ENCODE data around the gene COL13A1. TPM values are rescaled to one million over a fixed set of nuclear protein-coding genes. Genes with fewer than 3 reads are reported as not detected.

COL13A1 gene
- total RNA-seq, 4 donors from 2014 or later = 0.19 to 6.9 (median 2.4) TPM

- Histone ChIP-seq H3K4me3 (peak overlapping the region in 1 of 4 donors; percentile 68), H3K36me3 (no peaks in the 10 kb centered on the region), H3K9me3 (no peaks in the 10 kb centered on the region), H3K4me1 (peaks cover 10 to 12% of the 10 kb centered on the region in 2 donors), H3K27ac (peak overlapping the region in 2 of 4 donors; percentile 84 to 89), H3K27me3 (no peaks in the 10 kb centered on the region)
- intact Hi-C loops (cut with DNase I; ENCODE audit: low total_unique reads) = loop anchor here (10.0 kb wide), 1 partner anchor 299 kb away; no protein-coding TSS in a partner anchor
- TF ChIP-seq, protein P1, sequence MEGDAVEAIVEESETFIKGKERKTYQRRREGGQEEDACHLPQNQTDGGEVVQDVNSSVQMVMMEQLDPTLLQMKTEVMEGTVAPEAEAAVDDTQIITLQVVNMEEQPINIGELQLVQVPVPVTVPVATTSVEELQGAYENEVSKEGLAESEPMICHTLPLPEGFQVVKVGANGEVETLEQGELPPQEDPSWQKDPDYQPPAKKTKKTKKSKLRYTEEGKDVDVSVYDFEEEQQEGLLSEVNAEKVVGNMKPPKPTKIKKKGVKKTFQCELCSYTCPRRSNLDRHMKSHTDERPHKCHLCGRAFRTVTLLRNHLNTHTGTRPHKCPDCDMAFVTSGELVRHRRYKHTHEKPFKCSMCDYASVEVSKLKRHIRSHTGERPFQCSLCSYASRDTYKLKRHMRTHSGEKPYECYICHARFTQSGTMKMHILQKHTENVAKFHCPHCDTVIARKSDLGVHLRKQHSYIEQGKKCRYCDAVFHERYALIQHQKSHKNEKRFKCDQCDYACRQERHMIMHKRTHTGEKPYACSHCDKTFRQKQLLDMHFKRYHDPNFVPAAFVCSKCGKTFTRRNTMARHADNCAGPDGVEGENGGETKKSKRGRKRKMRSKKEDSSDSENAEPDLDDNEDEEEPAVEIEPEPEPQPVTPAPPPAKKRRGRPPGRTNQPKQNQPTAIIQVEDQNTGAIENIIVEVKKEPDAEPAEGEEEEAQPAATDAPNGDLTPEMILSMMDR (IDR thresholded peaks at IDR 0.05 in 4 of 5, conservative IDR thresholded peaks at IDR 0.05 in 1 of 5) = no peak
- no peak for TF ChIP-seq POLR2A (IDR thresholded peaks at IDR 0.05)
- in situ Hi-C loops (cut with MboI; ENCODE audit: low sequenced_read_pairs in 4 of 4) = no loop called here
- DNase-seq (peak in 1 of 2 donors; percentile 17), ATAC-seq (no peak)
Observed at GRCh38 chr10:69803809-69804208, 2.1 kb downstream of the COL13A1 start.

DNA sequence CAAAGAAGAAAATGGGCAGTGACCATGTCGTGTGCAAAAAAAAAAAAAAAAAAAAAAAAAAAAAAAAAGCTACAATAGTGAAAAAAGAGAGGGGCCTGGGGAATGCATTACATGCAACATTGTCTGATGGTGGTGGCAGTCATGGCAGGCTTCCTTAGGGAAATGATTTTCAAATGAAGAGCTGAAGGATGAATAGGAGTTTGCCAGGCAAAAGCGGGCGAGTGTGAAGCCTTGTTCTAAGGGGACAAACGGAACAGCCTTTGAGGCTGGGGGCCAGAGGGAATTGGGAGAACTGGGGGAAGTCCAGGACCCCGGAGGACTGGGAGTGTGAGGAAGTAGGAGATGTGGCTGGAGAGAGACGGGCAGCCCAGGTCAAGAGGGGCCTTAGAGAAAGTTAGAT is 3.1 kb downstream of the COL13A1 start:
- Histone ChIP-seq H3K4me1 (peaks cover 10 to 12% of the 10 kb centered on the region in 2 donors), H3K27me3 (no peaks in the 10 kb centered on the region), H3K4me3 (no peak overlapping the region), H3K27ac (no peak overlapping the region), H3K9me3 (no peaks in the 10 kb centered on the region), H3K36me3 (no peaks in the 10 kb centered on the region)
- ATAC-seq (no peak), DNase-seq (no peak)
- TF ChIP-seq, protein P1 (IDR thresholded peaks at IDR 0.05 in 4 of 5, conservative IDR thresholded peaks at IDR 0.05 in 1 of 5) = no peak
- in situ Hi-C loops (cut with MboI; ENCODE audit: low sequenced_read_pairs in 4 of 4) (no loop called here), intact Hi-C loops (cut with DNase I; ENCODE audit: low total_unique reads) (loop anchor here (10.0 kb wide), 1 partner anchor 300 kb away; no protein-coding TSS in a partner anchor)

GRCh38 chr10:69807122-69807521 is 5.4 kb downstream of the COL13A1 start:
- H3K36me3 ChIP-seq = no peaks in the 10 kb centered on the region
- intact Hi-C loops (cut with DNase I; ENCODE audit: low total_unique reads) = loop anchor here (10.0 kb wide), 1 partner anchor 302 kb away; no protein-coding TSS in a partner anchor
- H3K27me3 ChIP-seq = no peaks in the 10 kb centered on the region
- H3K4me3 ChIP-seq = no peak overlapping the region
- H3K9me3 ChIP-seq = no peaks in the 10 kb centered on the region
- DNase-seq (no peak), ATAC-seq (no peak)
- H3K27ac ChIP-seq = no peak overlapping the region
- no peak for TF ChIP-seq POLR2A (IDR thresholded peaks at IDR 0.05)
- TF ChIP-seq, protein P1 (IDR thresholded peaks at IDR 0.05 in 4 of 5, conservative IDR thresholded peaks at IDR 0.05 in 1 of 5) = no peak
- peaks cover 6 to 10% of the 10 kb centered on the region in 2 donors for H3K4me1 ChIP-seq
- in situ Hi-C loops (cut with MboI; ENCODE audit: low sequenced_read_pairs in 4 of 4) = no loop called here

- H3K9me3 ChIP-seq = no peaks in the 10 kb centered on the region
- no peak overlapping the region for H3K27ac ChIP-seq
- H3K27me3 ChIP-seq = no peaks in the 10 kb centered on the region
- no peak for DNase-seq
- in situ Hi-C loops (cut with MboI; ENCODE audit: low sequenced_read_pairs in 4 of 4) (no loop called here), intact Hi-C loops (cut with DNase I; ENCODE audit: low total_unique reads) (loop anchor here (10.0 kb wide), 1 partner anchor 303 kb away; no protein-coding TSS in a partner anchor)
- no peaks in the 10 kb centered on the region for H3K36me3 ChIP-seq
- H3K4me3 ChIP-seq = no peak overlapping the region
- TF ChIP-seq, protein P1 (IDR thresholded peaks at IDR 0.05 in 4 of 5, conservative IDR thresholded peaks at IDR 0.05 in 1 of 5) = no peak
- TF ChIP-seq POLR2A (IDR thresholded peaks at IDR 0.05) = no peak
- no peak for ATAC-seq
- peaks cover 6 to 9% of the 10 kb centered on the region in 2 donors for H3K4me1 ChIP-seq
Observed at GRCh38 chr10:69807696-69808095, 6.0 kb downstream of the COL13A1 start.

GRCh38 chr10:69809318-69809717 is 7.6 kb downstream of the COL13A1 start:
- Histone ChIP-seq H3K4me1 (peaks cover 6 to 13% of the 10 kb centered on the region in 2 donors), H3K27ac (no peak overlapping the region), H3K4me3 (no peak overlapping the region), H3K27me3 (no peaks in the 10 kb centered on the region), H3K9me3 (no peaks in the 10 kb centered on the region), H3K36me3 (no peaks in the 10 kb centered on the region)
- DNase-seq (no peak), ATAC-seq (no peak)
- in situ Hi-C loops (cut with MboI; ENCODE audit: low sequenced_read_pairs in 4 of 4) = no loop called here
- intact Hi-C loops (cut with DNase I; ENCODE audit: low total_unique reads) = loop anchor here (10.0 kb wide), 1 partner anchor 305 kb away; no protein-coding TSS in a partner anchor
- TF ChIP-seq, protein P1 (IDR thresholded peaks at IDR 0.05 in 4 of 5, conservative IDR thresholded peaks at IDR 0.05 in 1 of 5) = no peak
- no peak for TF ChIP-seq POLR2A (IDR thresholded peaks at IDR 0.05)
